DMS114 treated with DMSO at 0.1 percent for 48 hours (cell line): ENCODE results near the gene ARHGEF10L.
"Not testable (repeated sequence)": the region's sequence is repeated elsewhere in the genome, so short reads cannot be mapped to it uniquely, and the experiment has no call there.

Experiments used
- DNase-seq: peaks from one replicate; lab custom pipeline; 2025; ENCODE audit not compliant: unreplicated experiment; lab: John Stamatoyannopoulos, UW

ARHGEF10L gene

DNA sequence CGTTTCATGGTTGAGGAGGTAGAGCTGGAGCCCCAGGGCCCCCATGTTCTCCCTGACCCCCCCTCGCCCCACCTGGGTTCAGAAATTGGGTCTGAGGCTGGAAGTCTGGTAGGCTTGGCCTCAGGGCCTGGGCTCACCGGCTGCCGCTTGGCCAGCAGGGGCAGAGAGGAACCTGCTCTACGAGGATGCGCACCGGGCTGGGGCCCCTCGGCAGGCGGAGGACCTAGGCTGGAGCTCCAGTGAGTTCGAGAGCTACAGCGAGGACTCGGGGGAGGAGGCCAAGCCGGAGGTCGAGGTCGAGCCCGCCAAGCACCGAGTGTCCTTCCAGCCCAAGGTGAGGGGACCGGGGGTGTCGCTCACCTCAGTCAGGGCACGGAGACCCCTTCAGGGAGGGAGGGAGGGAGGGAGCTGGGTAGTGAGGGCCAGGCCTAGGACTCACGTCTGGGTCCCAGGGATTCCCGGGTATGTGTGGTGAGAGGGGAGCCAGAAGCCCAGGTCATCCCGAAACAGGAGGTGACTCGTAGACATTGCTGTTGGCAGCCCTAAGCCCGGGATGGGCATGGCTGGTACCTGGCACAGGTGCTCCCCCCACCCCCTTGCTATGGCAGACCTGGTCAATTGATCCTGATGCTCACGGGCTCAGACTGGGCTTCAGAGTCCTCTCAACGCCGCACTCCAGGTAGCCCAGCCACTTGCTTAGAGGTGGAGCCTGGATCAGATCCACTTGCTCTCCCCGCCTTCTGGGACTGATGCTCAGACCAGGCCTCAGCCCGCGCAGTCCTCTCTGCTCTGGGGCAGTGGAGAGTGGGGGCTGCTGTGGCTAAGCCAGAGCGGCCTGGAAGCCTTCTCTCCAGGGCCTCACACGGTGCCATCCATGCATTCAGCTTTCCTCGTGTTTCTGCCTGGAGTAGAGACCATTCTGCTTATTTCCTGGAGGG lies 68.4 kb downstream of the ARHGEF10L start:
- DNase-seq: no peak

DNA sequence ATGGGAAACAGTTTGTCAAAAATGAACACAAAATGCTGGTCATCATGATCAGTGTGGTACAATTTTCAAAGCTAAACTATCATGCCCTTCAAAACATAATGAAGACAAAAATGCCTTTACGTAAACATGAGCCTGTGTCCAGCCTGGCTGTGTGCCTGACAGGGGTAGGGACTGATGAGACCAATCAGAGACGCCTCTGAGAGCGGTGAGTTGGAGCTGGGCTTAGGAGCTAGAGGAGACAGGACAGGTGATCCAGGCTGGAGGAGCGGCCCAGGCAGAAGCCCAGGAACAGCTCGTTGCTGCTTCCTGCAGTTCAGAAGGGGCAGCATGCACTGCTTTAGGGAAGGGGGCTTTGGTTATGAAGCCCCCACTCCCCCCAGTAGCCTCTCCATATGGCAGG lies 70.0 kb downstream of the ARHGEF10L start:
- no peak for DNase-seq

DNA sequence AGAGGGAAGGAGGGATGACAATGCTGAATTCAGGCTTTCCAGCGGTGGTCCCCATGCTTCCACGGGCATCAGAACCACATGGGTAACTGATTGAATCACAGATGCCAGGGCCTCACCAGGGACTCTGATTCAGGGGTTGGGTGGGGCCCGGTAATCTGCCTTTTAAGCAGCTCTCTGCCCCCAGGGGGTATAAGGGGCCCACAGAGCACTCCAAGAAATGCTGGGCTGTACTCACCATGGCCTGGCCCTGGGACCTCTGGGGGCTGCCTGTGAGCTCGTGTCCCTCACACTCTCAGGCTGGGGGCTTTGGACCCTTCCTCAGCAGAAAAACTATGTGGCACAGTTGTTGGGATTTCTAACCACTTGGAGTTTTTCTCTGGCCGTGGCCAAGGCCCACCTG lies 70.6 kb downstream of the ARHGEF10L start:
- DNase-seq: no peak

DNA sequence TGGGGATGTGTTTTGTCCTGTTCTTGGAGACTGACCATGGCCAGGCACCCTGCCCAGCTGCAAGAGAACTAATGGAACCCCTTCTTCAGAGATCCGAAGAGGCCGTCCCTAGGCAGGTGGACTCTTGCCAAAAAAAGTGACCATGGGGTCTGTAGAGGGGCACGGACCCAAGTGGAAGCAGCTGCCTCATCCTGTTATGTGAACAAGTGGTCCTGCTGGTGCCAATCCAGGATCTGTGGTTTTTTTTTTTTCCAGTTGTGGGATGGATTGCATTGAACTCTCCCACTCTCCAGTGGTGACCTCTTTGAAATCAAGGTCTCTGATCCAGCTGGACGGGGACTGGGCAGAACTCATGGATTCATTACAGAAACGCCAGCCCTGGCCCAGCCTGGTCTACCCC lies 71.2 kb downstream of the ARHGEF10L start:
- no peak for DNase-seq

DNA sequence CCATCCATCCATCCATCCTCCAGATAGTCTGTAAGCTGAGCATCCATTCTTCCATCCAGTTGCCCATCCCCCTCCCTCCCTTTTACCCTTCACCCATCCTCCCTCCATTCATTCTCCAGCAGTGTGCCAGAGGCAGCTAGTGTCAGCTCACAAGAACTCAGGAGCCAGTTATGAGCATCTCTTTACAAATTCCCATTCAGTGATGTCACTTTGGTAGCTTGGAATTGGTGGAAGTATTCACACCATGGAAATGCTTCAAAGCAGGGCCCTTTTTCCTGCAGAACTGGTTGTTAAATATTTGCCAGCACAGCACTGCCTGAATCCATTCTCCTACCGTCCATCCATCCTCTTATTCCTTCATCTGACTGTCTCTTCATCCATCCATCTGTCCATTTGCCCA lies 72.5 kb downstream of the ARHGEF10L start:
- DNase-seq: no peak

DNA sequence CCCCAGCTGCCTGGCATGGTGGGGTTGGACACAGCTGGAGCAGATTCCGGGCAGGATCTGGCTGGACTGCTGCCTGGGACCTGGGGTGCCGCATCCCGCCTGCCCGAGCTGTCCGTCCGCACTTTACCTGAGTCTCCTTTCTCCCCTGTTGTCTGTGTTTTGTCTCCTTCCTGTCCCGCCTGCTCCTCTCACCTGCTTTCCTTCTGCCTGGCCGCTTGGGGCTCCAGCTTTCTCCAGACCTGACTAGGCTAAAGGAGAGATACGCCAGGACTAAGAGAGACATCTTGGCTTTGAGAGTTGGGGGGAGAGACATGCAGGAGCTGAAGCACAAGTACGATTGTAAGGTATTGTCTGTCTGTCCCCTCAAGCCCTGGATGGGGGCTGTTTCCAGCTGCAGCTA lies 73.3 kb downstream of the ARHGEF10L start:
- no peak for DNase-seq

DNA sequence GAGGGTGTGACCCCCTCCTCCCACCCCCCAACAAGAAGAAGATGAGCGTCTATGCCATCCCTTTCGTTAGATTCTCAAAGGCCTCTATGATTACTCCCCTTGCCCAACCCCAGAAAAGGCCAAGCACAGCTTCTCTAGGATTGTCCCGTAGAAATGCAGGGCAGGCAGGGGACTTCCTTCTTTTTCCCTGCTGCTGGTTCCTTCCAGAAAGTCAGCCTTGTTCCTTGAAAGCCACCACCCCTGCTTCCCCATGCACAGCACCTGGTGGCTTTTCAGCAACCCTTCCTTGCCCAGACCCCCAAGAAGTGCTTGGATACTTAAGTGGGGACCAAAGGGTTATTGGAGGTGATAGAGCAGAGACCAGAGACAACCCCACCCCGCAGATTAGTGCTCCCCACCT lies 75.1 kb downstream of the ARHGEF10L start:
- DNase-seq: no peak

DNA sequence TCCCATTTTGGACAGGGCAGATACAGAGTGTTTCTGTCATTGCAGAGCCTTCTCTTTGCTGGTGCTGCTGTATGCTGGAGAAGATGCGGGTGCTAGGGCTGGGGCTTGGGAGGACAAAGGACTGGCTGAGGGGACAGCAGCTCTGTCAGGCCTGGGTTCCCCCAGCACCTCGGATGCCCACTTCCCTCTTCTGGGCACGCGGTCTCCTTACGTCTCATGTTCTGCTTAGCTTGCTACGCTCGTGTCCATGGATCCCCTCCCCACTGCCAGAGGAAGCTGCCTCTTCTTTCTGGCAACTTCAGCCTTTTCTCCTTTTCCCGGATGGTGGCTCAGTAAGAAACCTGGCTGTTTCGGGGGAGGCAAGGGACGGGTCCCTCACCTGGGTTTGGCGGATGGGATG lies 75.7 kb downstream of the ARHGEF10L start:
- no peak for DNase-seq

DNA sequence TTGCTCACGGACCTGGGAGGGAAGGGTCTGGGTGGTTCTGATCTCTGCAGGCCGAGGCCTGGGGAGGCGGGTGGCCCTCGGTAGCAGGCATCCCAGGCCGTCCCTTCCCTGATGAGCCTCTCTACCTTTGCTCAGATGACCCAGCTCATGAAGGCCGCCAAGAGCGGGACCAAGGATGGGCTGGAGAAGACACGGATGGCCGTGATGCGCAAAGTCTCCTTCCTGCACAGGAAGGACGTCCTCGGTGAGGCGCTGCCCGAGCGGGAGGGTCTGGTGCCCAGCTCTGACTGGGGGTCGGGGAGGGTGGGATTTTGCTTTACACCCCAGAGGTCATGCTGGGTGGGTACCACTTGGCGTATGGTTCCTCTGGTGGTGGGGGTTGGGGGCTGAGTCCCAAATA lies 76.5 kb downstream of the ARHGEF10L start:
- DNase-seq: no peak

DNA sequence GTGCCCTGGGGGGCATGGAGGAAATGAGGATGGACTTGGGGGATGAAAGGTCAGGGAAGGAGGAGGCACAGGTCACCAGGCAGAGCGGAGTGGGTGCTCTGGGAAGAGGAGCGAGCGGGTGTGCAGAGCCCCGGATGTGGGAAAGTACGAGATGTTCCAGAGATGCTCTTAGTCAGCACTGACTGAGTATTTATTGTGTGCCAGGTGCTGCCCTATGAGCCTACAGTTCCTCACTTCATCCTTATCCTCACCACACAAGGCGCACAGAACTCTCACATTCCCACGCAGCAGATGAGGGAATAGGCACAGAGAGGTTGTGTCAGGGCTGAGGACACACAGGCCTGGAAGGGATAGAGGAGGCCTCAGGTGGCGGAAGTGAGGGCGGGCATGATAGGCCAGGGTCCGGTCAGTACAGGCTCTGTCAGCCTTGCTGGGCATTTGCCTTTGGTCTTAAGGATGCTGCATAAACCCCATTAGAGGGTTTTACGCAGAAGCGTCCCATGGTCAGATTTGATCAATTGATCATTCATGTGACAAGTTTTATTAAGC lies 77.3 kb downstream of the ARHGEF10L start:
- DNase-seq: no peak

DNA sequence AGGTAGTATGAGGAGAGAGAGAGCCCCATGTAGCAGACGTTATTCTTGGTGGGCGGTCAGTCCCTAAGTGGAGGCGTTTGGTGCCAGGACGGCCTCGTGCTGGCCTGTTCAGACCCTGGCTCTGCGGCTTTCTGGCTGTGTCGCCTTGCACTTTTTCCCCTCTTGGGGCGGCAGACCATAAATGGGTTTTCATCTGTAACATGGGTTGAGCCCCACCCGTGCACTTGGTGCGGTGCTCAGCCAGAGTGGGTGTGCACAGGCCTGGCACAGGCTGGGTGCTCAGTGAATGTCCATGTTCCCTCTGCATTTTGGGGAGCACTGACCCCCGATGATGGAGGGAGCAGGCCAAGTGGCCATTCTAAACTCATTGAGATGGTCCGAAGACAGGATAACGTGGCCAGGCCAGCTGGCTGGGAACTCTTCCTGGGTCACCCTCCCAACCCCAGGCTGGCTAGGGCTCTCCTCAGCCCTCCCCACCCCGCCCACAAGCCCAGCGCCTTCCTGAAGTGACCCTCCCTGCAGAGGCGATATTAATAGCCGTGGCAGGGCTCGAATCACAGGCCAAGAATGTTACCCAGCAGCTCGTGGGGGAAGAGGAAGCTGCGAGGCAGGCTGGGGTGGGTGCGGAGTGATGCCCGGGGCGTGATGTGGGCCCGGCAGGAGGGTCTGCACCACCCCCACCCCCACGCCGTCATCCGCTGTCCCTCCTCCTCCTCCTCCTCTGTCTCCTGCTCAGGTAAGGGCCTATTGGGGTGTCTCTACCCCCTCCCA lies 78.5 kb downstream of the ARHGEF10L start:
- DNase-seq: no peak

DNA sequence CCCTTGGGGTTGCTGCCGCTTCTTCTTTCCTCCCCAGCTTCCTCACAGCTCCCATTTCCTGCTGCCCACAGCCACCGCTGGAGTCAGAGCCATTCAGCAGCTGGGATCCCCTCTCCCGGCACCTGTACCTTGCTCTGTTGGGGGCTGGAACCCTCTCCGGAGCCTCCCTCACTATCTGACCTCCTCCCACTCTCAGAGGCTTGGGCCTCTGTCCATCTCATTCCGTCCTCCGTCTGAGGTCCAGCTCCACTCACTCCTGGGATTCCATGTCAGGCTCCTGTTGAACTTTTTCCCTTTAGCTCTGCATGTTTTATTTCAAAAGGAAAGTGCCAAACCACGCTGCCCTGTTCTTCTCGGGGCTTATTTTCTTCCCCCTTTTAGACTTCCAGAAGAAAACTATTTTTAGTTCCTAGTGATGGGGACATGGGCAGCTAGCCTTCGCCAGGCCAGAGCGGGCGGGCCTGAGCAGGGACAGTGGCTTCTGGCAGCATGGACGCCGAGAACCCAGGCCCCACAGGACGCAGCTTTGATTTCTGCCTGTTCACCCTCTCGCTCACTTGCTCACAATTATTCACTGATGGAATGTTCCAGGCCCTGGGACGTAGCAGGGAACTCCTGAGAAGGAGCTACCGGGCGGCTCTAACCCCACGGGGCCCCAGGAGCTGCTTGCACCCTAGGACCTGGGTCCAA lies 79.2 kb downstream of the ARHGEF10L start:
- no peak for DNase-seq

DNA sequence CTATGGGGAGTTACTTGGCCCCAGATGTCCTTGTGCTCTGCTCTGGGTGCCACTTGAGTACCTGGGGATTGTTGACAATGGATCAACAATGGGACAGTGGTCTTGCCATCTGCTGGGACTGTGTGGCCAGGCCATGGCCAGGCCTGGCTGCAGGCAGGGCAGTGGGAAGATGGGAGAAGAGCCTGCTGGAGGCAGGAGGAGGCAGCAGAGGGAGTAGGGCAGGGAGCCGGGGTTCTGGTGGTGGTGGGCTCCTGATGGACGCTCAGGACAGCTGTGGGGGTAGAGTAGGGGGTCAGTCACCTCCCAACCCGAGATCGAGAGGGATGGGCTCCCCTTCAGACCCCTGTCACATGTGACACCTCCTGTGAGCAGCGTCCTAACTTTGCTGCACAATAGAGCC lies 81.0 kb downstream of the ARHGEF10L start:
- no peak for DNase-seq

DNA sequence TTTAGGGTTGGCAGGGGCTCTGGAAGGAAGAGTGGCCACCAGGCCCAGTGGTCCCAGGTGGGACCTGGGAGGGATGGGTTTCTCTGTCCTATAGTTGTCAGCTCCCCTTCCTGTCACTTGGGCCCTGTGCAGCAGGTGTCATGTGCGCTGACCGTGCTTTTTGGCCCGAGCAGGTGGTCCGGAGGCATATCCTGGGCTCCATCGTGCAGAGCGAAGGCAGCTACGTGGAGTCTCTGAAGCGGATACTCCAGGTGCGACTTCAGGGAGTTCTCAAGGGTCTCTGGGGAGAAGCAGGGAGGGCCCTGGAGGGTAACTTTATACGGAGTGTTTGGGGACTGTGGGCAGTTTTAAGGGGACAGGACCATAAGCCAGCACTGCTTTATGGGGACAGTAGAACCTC lies 82.2 kb downstream of the ARHGEF10L start:
- no peak for DNase-seq

DNA sequence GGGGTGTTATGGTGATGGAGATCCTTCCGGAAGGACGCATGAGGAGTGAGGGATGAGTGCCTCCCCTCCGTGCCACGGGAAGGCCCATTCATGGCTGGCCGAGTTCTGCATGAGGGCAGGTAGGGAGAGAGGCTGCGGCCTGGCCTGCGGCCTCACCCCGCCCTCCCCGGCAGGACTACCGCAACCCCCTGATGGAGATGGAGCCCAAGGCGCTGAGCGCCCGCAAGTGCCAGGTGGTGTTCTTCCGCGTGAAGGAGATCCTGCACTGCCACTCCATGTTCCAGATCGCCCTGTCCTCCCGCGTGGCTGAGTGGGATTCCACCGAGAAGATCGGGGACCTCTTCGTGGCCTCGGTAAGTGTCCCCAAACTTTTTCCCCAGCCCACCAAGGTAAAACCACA lies 83.3 kb downstream of the ARHGEF10L start:
- DNase-seq: no peak

DNA sequence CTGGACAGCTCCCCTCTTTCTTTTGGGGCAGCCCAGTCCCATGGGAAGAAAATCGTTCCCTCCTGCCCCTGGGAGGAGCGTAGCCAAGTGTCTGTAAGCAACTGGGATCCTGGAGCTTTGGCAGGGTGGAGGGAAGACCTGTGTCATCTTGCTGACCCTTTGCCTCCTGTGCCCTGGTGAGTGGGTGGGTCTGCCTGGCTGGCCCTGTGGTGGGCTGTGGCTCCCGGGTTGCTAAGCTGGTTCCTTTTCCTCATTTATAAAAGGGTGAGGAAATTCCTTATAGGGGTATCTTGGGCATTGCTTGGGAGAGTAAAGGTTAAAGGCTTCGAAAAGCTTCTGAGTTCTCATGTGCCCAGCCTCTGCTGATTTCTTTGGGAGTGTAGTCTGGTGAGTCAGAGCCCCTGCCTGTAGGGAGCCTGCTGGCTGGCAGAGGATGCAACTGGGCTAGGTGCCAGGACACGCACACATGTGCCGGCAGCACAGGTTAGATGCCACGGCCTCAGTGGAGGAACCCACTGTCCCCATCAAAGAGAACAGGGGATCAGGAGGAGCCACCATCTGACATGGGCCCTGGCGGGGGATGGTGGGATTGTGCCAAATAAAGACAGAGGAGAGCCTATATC lies 85.2 kb downstream of the ARHGEF10L start:
- no peak for DNase-seq

DNA sequence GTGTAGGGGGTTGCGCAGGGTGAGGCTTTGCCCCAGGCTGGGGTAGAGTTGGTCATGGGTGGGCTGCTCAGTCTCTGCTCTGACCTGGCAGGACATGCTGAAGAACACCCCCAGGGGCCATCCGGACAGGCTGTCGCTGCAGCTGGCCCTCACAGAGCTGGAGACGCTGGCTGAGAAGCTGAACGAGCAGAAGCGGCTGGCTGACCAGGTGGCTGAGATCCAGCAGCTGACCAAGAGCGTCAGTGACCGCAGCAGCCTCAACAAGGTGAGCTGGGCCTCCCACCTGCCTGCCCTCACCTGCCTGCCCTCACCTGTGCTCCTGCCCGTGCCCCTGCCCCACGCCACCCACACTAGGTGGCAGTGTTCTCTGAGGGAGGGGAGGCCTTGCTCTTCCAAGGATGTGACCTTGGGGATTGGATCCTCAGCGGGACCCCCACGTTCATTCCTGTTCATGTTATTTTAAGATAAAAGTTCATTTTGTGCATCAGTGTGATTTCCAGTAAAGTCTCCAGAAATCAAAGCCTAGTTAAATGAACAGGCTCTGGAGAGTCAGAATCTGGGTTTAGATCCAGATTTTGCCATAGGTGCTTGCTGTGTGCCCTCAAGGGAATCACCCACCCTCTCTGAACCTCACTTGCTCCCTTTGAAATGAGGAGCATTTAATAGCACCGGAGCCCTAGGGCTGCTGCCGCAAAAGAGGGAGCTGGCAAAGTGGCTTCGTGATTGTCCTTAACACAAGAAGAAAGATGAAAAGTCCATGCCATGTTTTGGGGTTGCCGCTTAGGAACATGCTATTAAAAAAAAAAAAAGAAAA lies 87.9 kb downstream of the ARHGEF10L start:
- no peak for DNase-seq

DNA sequence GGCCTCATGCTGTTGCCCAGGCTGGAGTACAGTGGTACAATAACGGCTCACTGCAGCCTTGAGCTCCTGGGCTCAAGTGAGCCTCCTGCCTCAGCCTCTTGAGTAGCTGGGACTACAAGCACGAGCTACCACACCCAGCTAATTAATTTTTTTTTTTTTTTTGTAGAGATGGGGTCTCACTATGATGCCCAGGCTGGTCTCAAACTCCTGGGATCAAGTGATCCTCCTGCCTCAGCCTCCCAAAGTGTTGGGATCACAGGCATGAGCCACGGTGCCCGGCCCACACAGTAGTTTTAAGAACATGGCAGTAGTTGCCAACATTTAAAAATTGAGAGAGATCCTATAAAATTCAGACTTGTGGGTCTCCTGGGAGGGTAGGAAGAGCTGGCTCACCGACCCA lies 89.5 kb downstream of the ARHGEF10L start:
- not testable (repeated sequence) for DNase-seq

DNA sequence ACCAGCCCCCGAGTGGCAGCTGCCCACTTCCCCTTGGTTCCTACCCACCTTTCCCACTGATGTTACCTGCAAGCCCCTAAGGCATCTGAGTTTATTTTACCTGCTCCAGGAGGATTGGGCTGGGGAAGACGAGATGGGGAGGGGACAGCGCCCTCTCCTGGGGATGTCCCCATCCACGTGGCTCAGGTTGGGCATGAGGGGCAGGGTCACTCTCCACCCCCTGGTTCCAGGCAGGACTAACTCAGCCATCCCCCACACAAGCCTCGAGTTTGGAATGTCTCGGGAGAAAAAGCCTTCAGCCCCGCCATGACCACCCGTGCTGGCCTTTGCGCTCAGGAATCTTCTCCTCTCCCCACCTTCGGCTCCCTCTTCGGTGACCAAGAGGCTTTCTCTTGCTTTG lies 90.0 kb downstream of the ARHGEF10L start:
- no peak for DNase-seq
